Testis (tissue), 2 donors: ENCODE results near the gene TMED5.

Source experiments
- CTCF ChIP-seq, 3 experiments: fragments of 450-650 bp in 2 of 3; fragments of 200-600 bp in 1 of 3; sonication (generic) in 1 of 3; IDR thresholded peaks; one replicate each; pipeline ENCODE4 v1.5.1; 2016 to 2019; ENCODE audit warnings: antibody characterized with exemption in 3 of 3, mild to moderate bottlenecking in 2 of 3, moderate library complexity in 1 of 3
- POLR2A ChIP-seq: fragments of 450-650 bp; IDR thresholded peaks from one replicate; pipeline ENCODE4 v1.6.1; 2017; ENCODE audit warnings: antibody characterized with exemption, mild to moderate bottlenecking, moderate library complexity

GRCh38 chr1:93143769-93144168, 36.4 kb downstream of the TMED5 start:
- TF ChIP-seq POLR2A (no peak), CTCF (IDR thresholded peaks at IDR 0.05) (no peak)
